ENCODE measurements around the gene FBXO42.

- no peak for TF ChIP-seq CTCF (IDR thresholded peaks at IDR 0.05; ENCODE audit: low read depth, low read length)
- no peak for TF ChIP-seq MAX (IDR thresholded peaks at IDR 0.05; ENCODE audit: low read depth, low read length)
- TF ChIP-seq POLR2A (IDR thresholded peaks at IDR 0.05; ENCODE audit: extremely low read depth, insufficient read length): no peak
- TF ChIP-seq MYC (IDR thresholded peaks at IDR 0.05; ENCODE audit: low read depth, low read length): no peak
Observed at GRCh38 chr1:16199700-16200099, 152.6 kb downstream of the FBXO42 start.
